T-cell (primary cell): Measurements from ENCODE around the gene CCDC154. TPM values are rescaled to one million over a fixed set of nuclear protein-coding genes. Genes with fewer than 3 reads are reported as not detected.

Experiments
- ATAC-seq, 4 experiments: fragments of 200-7000 bp in 3 of 4; fragments of 150-1000 bp in 1 of 4; cut with Tn5 transposase; replicated peaks in 1 of 4; 1 replicate in 3 of 4; 2 replicates in 1 of 4; pipeline ENCODE4 v1.10.0; 2021; ENCODE audit warnings: moderate library complexity in 3 of 4, mild to moderate bottlenecking in 2 of 4, moderate number of reproducible peaks in 1 of 4
- CTCF ChIA-PET, 2 donors: fragments of 300-600 bp; sonication (Branson Sonifier 250); formaldehyde crosslinking; loops; one replicate each; lab custom pipeline; 2022; ENCODE audit warnings: antibody characterized with exemption in 2 of 2; lab: Charles Lee
- POLR2A ChIA-PET, 2 donors: fragments of 300-600 bp; sonication (Branson Sonifier 250); formaldehyde crosslinking; loops; one replicate each; lab custom pipeline; 2022; ENCODE audit warnings: antibody characterized with exemption in 2 of 2; lab: Charles Lee
- DNase-seq, 35 experiments: peaks; one replicate each; pipeline versions ENCODE4 v3.0.0 to v3.0.0-alpha.2; 2013 to 2023
- H3K27ac ChIP-seq: one replicate; pipeline ENCODE4 v1.5.1; 2013; ENCODE audit warnings: low read length
- H3K27me3 ChIP-seq, 2 experiments: replicated peaks in 1 of 2; 1 replicate in 1 of 2; 2 replicates in 1 of 2; pipeline versions ENCODE4 v1.6.1 to v1.7.0; 2013; ENCODE audit warnings: low read length in 1 of 2, mixed read lengths in 1 of 2; ENCODE audit not compliant: control insufficient read depth in 2 of 2, insufficient read depth in 2 of 2; ENCODE audit errors: extremely low read depth in 1 of 2
- H3K36me3 ChIP-seq, 2 donors: 1 replicate in 1 of 2; 2 replicates in 1 of 2; pipeline versions ENCODE4 v1.6.1 to v1.7.0; 2013; ENCODE audit warnings: low read length in 1 of 2; ENCODE audit not compliant: control insufficient read depth in 2 of 2, insufficient read depth in 1 of 2; ENCODE audit errors: extremely low read depth in 1 of 2
- H3K4me1 ChIP-seq, 2 experiments: 1 replicate in 1 of 2; 2 replicates in 1 of 2; pipeline versions ENCODE4 v1.6.1 to v1.7.0; 2013; ENCODE audit warnings: low read length in 2 of 2, mixed read lengths in 1 of 2; ENCODE audit not compliant: insufficient read depth in 2 of 2, control insufficient read depth in 1 of 2; ENCODE audit errors: extremely low read depth in 1 of 2
- H3K4me3 ChIP-seq, 2 donors: 1 replicate in 1 of 2; 2 replicates in 1 of 2; pipeline versions ENCODE4 v1.5.1 to v1.7.0; 2013; ENCODE audit warnings: mild to moderate bottlenecking in 2 of 2, low read length in 1 of 2, moderate library complexity in 1 of 2; ENCODE audit not compliant: control insufficient read depth in 1 of 2; ENCODE audit errors: extremely low read depth in 1 of 2
- H3K9me3 ChIP-seq: 2 replicates; pipeline ENCODE4 v1.7.0; 2013
- H3K27ac Mint-ChIP-seq, 2 donors: one replicate each; pipeline ENCODE4 v1.8.0; 2020 to 2021; ENCODE audit warnings: mild to moderate bottlenecking in 2 of 2, mixed read lengths in 2 of 2
- H3K27me3 Mint-ChIP-seq, 2 donors: one replicate each; pipeline ENCODE4 v1.8.0; 2021 to 2022; ENCODE audit warnings: mixed read lengths in 2 of 2
- H3K36me3 Mint-ChIP-seq: one replicate; pipeline ENCODE4 v1.8.0; 2021; ENCODE audit warnings: mixed read lengths
- H3K4me1 Mint-ChIP-seq, 3 donors: one replicate each; pipeline ENCODE4 v1.8.0; 2020 to 2022; ENCODE audit warnings: mixed read lengths in 3 of 3, mild to moderate bottlenecking in 1 of 3
- H3K4me3 Mint-ChIP-seq, 3 donors: one replicate each; pipeline ENCODE4 v1.8.0; 2020 to 2022; ENCODE audit warnings: mild to moderate bottlenecking in 3 of 3, mixed read lengths in 3 of 3, moderate library complexity in 3 of 3
- H3K9me3 Mint-ChIP-seq, 3 donors: one replicate each; pipeline ENCODE4 v1.8.0; 2020 to 2022; ENCODE audit warnings: mixed read lengths in 3 of 3
- WGBS: methylation state at CpG from one replicate; pipeline ENCODE4 v1.1.5; 2013; ENCODE audit warnings: missing lambda C conversion rate; ENCODE audit not compliant: insufficient coverage; 5-methylcytosine and 5-hydroxymethylcytosine counted together
- total RNA-seq, 35 experiments: library from RNA in 6 of 35; stranded (reverse) in 6 of 35; fragments of 120-200 nt in 1 of 35; gene quantifications; one replicate each; pipeline versions ENCODE4 v1.2.1 to v1.2.4 and lab custom pipeline; 2013 to 2026

CCDC154 gene
- total RNA-seq, 5 donors from 2014 or later (not counting 1 experiment from before 2014, with no cell fraction given): 2.5 to 9.3 (median 6.5) TPM

DNA sequence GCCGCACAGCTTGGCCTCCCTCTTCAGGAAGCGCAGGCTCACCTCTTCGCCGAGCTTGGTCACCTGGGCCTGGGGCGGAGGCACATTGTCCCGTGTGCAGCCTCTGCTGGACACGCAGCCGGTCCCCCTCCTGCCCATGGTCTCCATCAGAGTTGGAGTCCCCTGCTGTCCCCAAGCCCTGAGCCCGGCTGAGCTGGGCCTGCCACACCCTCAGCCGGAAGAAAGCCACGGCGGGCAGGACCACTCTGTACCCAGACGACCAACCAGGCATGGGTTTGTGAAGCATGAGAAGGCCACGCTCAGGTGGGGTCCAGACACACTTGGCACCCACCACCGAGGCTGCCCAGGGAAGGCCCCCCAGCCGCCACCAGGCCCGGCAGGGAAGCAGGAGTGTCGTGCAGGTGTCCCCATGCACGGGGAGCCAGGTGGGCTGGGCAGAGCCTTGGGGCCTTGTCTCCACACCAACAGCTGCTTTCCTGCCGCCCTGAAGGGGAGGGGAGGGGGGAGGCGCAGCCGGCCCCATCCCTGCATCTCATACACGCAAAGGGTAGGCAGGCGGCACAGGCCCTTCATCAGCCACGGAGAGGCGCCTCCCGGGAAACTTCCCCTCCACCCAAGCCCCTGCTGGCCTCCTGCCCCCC lies 5.2 kb downstream of the CCDC154 start:
- CTCF ChIA-PET: no interaction called here

GRCh38 chr16:1438229-1439057 lies 5.9 kb downstream of the CCDC154 start:
- CTCF ChIA-PET: no interaction called here
- peaks cover 0 to 7% of the 10 kb centered on the region in 2 donors for H3K36me3 ChIP-seq
- H3K9me3 ChIP-seq: no peaks in the 10 kb centered on the region
- no peaks in the 10 kb centered on the region for H3K36me3 Mint-ChIP-seq
- H3K4me3 Mint-ChIP-seq: no peak overlapping the region
- no peaks in the 10 kb centered on the region for H3K9me3 Mint-ChIP-seq
- DNase-seq: no peak
- POLR2A ChIA-PET: no interaction called here
- H3K4me1 Mint-ChIP-seq: no peaks in the 10 kb centered on the region
- H3K4me1 ChIP-seq: peaks cover 0 to 5% of the 10 kb centered on the region in 2 experiments
- H3K27me3 ChIP-seq: no peaks in the 10 kb centered on the region
- 90% methylated on average over 28 of the region's 35 CpGs for WGBS
- no peak for ATAC-seq
- H3K27ac ChIP-seq: no peak overlapping the region
- no peak overlapping the region for H3K27ac Mint-ChIP-seq
- H3K27me3 Mint-ChIP-seq: no peaks in the 10 kb centered on the region
- no peak overlapping the region for H3K4me3 ChIP-seq

More for the DNA sequence above, 5.2 kb downstream of the CCDC154 start:
- POLR2A ChIA-PET: no interaction called here
- Histone ChIP-seq H3K9me3 (no peaks in the 10 kb centered on the region), H3K27me3 (no peaks in the 10 kb centered on the region), H3K27ac (no peak overlapping the region), H3K36me3 (peaks cover 0 to 7% of the 10 kb centered on the region in 2 donors), H3K4me3 (no peak overlapping the region), H3K4me1 (no peaks in the 10 kb centered on the region)
- Mint-ChIP-seq H3K27me3 (no peaks in the 10 kb centered on the region), H3K36me3 (no peaks in the 10 kb centered on the region), H3K27ac (no peak overlapping the region), H3K9me3 (no peaks in the 10 kb centered on the region), H3K4me3 (no peak overlapping the region), H3K4me1 (no peaks in the 10 kb centered on the region)
- ATAC-seq (no peak), DNase-seq (no peak)
- WGBS: 89% methylated on average over 16 of the region's 27 CpGs

DNA sequence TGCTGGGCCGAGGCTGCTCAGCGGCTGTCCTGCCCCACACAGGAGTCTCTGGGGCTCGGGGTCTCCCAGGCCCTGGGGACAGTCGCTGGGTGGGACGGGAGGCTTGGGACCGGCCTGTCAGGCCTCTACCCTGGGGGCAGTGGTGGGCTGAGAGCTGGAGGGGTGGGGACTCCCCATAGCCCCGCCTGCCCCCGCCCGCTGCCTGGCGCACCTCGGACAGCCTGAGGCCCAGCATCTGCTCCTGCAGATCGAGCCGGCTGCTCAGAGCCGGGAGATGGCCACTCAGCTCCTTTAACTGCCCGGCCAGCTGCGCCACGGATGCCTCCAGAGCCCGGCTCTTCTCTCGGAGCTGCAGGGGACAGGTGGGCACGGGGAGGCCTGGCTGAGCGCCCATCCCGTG lies 6.8 kb downstream of the CCDC154 start:
- Histone ChIP-seq H3K36me3 (peaks cover 0 to 1% of the 10 kb centered on the region in 2 donors), H3K9me3 (no peaks in the 10 kb centered on the region), H3K27me3 (peaks cover 0 to 2% of the 10 kb centered on the region in 2 experiments), H3K4me3 (no peak overlapping the region), H3K4me1 (peaks cover 0 to 13% of the 10 kb centered on the region in 2 experiments), H3K27ac (no peak overlapping the region)
- Mint-ChIP-seq H3K4me1 (no peaks in the 10 kb centered on the region), H3K9me3 (no peaks in the 10 kb centered on the region), H3K36me3 (no peaks in the 10 kb centered on the region), H3K4me3 (no peak overlapping the region), H3K27ac (no peak overlapping the region), H3K27me3 (no peaks in the 10 kb centered on the region)
- DNase-seq: no peak
- POLR2A ChIA-PET: no interaction called here
- CTCF ChIA-PET: no interaction called here
- no peak for ATAC-seq
- WGBS: 90% methylated on average over 17 of the region's 22 CpGs

DNA sequence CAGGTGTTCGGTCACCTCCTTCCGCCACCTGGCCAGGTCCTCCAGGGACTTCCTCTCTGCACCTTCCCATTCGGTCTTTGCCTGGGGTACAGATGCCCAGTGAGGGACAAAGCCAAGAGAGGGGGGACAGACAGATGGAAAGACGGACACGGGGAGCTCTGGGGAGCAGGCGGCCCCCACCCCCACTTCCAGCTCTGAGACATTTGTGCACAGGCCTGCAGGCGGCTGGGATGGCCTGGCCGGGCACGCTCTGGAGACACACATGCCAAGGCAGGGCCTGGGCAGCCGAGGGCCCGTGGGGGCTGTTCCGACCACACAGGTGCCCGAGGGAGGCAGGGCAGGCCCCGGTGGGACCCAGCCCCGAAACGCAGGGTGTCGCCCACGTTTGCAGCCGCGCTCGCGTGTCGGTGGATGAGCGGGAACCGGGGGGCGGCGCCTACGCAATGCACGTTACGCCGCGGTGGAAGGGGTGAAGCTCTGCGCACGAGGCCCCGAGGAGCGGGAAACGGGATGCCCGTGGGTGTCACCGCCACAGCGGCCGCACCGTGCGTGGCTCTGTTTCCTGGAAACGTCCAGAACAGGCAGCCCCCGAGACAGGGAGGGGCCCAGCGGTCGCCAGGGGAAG lies 7.5 kb downstream of the CCDC154 start:
- H3K27me3 ChIP-seq: peaks cover 0 to 3% of the 10 kb centered on the region in 2 experiments
- H3K4me1 ChIP-seq: peaks cover 0 to 20% of the 10 kb centered on the region in 2 experiments
- Mint-ChIP-seq H3K27me3 (no peaks in the 10 kb centered on the region), H3K36me3 (no peaks in the 10 kb centered on the region), H3K4me1 (no peaks in the 10 kb centered on the region), H3K9me3 (no peaks in the 10 kb centered on the region), H3K4me3 (no peak overlapping the region), H3K27ac (no peak overlapping the region)
- ChIA-PET POLR2A (no interaction called here), CTCF (no interaction called here)
- WGBS: 90% methylated on average over 44 of the region's 47 CpGs
- no peak overlapping the region for H3K27ac ChIP-seq
- H3K36me3 ChIP-seq: no peaks in the 10 kb centered on the region
- ATAC-seq: no peak
- no peak overlapping the region for H3K4me3 ChIP-seq
- no peak for DNase-seq
- H3K9me3 ChIP-seq: no peaks in the 10 kb centered on the region

GRCh38 chr16:1435921-1436697 lies 8.2 kb downstream of the CCDC154 start:
- Histone ChIP-seq H3K36me3 (no peaks in the 10 kb centered on the region), H3K4me3 (no peak overlapping the region), H3K27ac (no peak overlapping the region), H3K9me3 (no peaks in the 10 kb centered on the region), H3K27me3 (peaks cover 0 to 8% of the 10 kb centered on the region in 2 experiments), H3K4me1 (peaks cover 0 to 23% of the 10 kb centered on the region in 2 experiments)
- no peaks in the 10 kb centered on the region for H3K4me1 Mint-ChIP-seq
- ChIA-PET POLR2A (no interaction called here), CTCF (no interaction called here)
- H3K9me3 Mint-ChIP-seq: no peaks in the 10 kb centered on the region
- H3K27me3 Mint-ChIP-seq: no peaks in the 10 kb centered on the region
- H3K27ac Mint-ChIP-seq: no peak overlapping the region
- H3K4me3 Mint-ChIP-seq: no peak overlapping the region
- ATAC-seq: no peak
- 86% methylated on average over 18 of the region's 32 CpGs for WGBS
- no peaks in the 10 kb centered on the region for H3K36me3 Mint-ChIP-seq
- DNase-seq: no peak
